HepG2 (cell line): Measurements from ENCODE around the gene ODAD4. TPM values are rescaled to one million over a fixed set of nuclear protein-coding genes. Genes with fewer than 3 reads are reported as not detected.

Experiments used
- BRD4 ChIP-seq: sonication (generic); formaldehyde crosslinking; IDR thresholded peaks from 2 replicates; pipeline ENCODE4 v1.4.0; 2020; ENCODE audit warnings: missing genetic modification reagents
- CEBPB ChIP-seq: IDR thresholded peaks from 2 replicates; pipeline ENCODE4 v1.6.1; 2011; ENCODE audit warnings: low read depth, low read length, improper control_type of control experiment, borderline replicate concordance
- ESRRA ChIP-seq: sonication (generic); formaldehyde crosslinking; IDR thresholded peaks from 2 replicates; pipeline ENCODE4 v1.5.1; 2020; ENCODE audit warnings: mild to moderate bottlenecking, low read depth, missing genetic modification reagents
- FLYWCH1 ChIP-seq: sonication (generic); formaldehyde crosslinking; IDR thresholded peaks from 2 replicates; pipeline ENCODE4 v1.8.1; 2023; ENCODE audit warnings: mild to moderate bottlenecking, missing genetic modification reagents
- HDAC2 ChIP-seq: sonication (generic); formaldehyde crosslinking; IDR thresholded peaks from 2 replicates; pipeline ENCODE4 v1.4.0; 2020; ENCODE audit warnings: missing genetic modification reagents
- HES4 ChIP-seq: sonication (generic); formaldehyde crosslinking; IDR thresholded peaks from 2 replicates; pipeline ENCODE4 v1.9.0; 2021; ENCODE audit warnings: mild to moderate bottlenecking, missing genetic modification reagents, borderline replicate concordance
- HOXA5 ChIP-seq: sonication (generic); formaldehyde crosslinking; IDR thresholded peaks from 2 replicates; pipeline ENCODE4 v1.4.0; 2020; ENCODE audit warnings: missing genetic modification reagents
- JUN ChIP-seq: sonication (generic); formaldehyde crosslinking; IDR thresholded peaks from 2 replicates; pipeline ENCODE4 v1.4.0; 2020; ENCODE audit warnings: mild to moderate bottlenecking, missing genetic modification reagents
- KLF16 ChIP-seq, 2 experiments: sonication (generic) in 1 of 2; formaldehyde crosslinking in 1 of 2; IDR thresholded peaks; 2 replicates each; pipeline versions ENCODE4 v1.6.1 to v1.8.0; 2016 to 2023; ENCODE audit warnings: missing genetic modification reagents in 2 of 2, missing compliant biosample characterization in 1 of 2
- RCOR2 ChIP-seq: IDR thresholded peaks from 2 replicates; pipeline ENCODE4 v1.6.1; 2016; ENCODE audit warnings: missing biosample characterization, missing genetic modification reagents
- SIN3A ChIP-seq: IDR thresholded peaks from 2 replicates; pipeline ENCODE4 v1.6.1; 2011; ENCODE audit warnings: low read depth, mild to moderate bottlenecking, control low read depth, low read length, borderline replicate concordance
- ZBTB42 ChIP-seq: sonication (generic); formaldehyde crosslinking; IDR thresholded peaks from 2 replicates; pipeline ENCODE4 v1.5.0; 2020; ENCODE audit warnings: mild to moderate bottlenecking, missing genetic modification reagents
- ZBTB7B ChIP-seq: sonication (generic); formaldehyde crosslinking; IDR thresholded peaks from 2 replicates; pipeline ENCODE4 v1.4.0; 2020; ENCODE audit warnings: missing genetic modification reagents
- ZFX ChIP-seq: sonication (generic); formaldehyde crosslinking; IDR thresholded peaks from 2 replicates; pipeline ENCODE4 v1.4.0; 2020; ENCODE audit warnings: mild to moderate bottlenecking, low read depth, missing genetic modification reagents, moderate library complexity
- ZNF12 ChIP-seq: sonication (generic); formaldehyde crosslinking; IDR thresholded peaks from 2 replicates; pipeline ENCODE4 v1.5.0; 2020; ENCODE audit warnings: missing genetic modification reagents
- ZNF263 ChIP-seq: sonication (generic); formaldehyde crosslinking; IDR thresholded peaks from 2 replicates; pipeline ENCODE4 v1.4.0; 2020; ENCODE audit warnings: missing genetic modification reagents
- ZNF329 ChIP-seq: sonication (generic); formaldehyde crosslinking; IDR thresholded peaks from 2 replicates; pipeline ENCODE4 v1.9.0; 2021; ENCODE audit warnings: low read depth, mild to moderate bottlenecking, missing genetic modification reagents
- ZNF333 ChIP-seq: sonication (generic); formaldehyde crosslinking; IDR thresholded peaks from 2 replicates; pipeline ENCODE4 v1.4.0; 2020; ENCODE audit warnings: mild to moderate bottlenecking, missing genetic modification reagents, borderline replicate concordance
- ZNF543 ChIP-seq: sonication (generic); formaldehyde crosslinking; IDR thresholded peaks from 2 replicates; pipeline ENCODE4 v1.4.0; 2020; ENCODE audit warnings: mild to moderate bottlenecking, missing genetic modification reagents
- ZNF776 ChIP-seq: sonication (generic); formaldehyde crosslinking; IDR thresholded peaks from 2 replicates; pipeline ENCODE4 v1.4.0; 2020; ENCODE audit warnings: mild to moderate bottlenecking, missing genetic modification reagents
- polyA plus RNA-seq, 8 experiments: library from polyadenylated mRNA; depleted of rRNA in 3 of 8; stranded (reverse) in 7 of 8; unstranded in 1 of 8; fragments of >200 nt; fragmentation: Illumina TruSeq in 4 of 8; extraction: Trizol in 4 of 8; gene quantifications; 2 replicates each; pipeline versions ENCODE4 v1.2.1 to v1.2.3, GENCODE V29; 2011 to 2016; ENCODE audit warnings: low read depth in 4 of 8, missing spikeins in 1 of 8, mixed read lengths in 1 of 8; ENCODE audit not compliant: insufficient read depth in 1 of 8
- total RNA-seq, 5 experiments: library from RNA; depleted of rRNA; stranded (reverse); fragments of >200 nt; fragmentation: Illumina TruSeq; extraction: Trizol; gene quantifications; 2 replicates each; pipeline ENCODE4 v1.2.3, GENCODE V29; 2016; ENCODE audit warnings: low read depth in 1 of 5
- TF ChIP-seq, protein P1 (sequence below): sonication (generic); formaldehyde crosslinking; IDR thresholded peaks from 2 replicates; pipeline ENCODE4 v1.5.1; 2020; ENCODE audit warnings: mild to moderate bottlenecking, missing genetic modification reagents, borderline replicate concordance
- TF ChIP-seq, protein P2 (sequence below): fragments of 450-650 bp; IDR thresholded peaks from 2 replicates; pipeline ENCODE4 v1.6.1; 2017
- TF ChIP-seq, protein P3 (sequence below): sonication (generic); formaldehyde crosslinking; IDR thresholded peaks from 2 replicates; pipeline ENCODE4 v1.4.0; 2020; ENCODE audit warnings: mild to moderate bottlenecking, missing genetic modification reagents
- TF ChIP-seq, protein P4 (sequence below): sonication (generic); formaldehyde crosslinking; IDR thresholded peaks from 2 replicates; pipeline ENCODE4 v1.4.0; 2020; ENCODE audit warnings: missing genetic modification reagents

The ODAD4 gene
- total and polyA plus RNA-seq, 2 of the 13 experiments (the other 11 are each of a cell fraction or from before 2014, with no cell fraction given): 0.48 to 0.53 TPM

DNA sequence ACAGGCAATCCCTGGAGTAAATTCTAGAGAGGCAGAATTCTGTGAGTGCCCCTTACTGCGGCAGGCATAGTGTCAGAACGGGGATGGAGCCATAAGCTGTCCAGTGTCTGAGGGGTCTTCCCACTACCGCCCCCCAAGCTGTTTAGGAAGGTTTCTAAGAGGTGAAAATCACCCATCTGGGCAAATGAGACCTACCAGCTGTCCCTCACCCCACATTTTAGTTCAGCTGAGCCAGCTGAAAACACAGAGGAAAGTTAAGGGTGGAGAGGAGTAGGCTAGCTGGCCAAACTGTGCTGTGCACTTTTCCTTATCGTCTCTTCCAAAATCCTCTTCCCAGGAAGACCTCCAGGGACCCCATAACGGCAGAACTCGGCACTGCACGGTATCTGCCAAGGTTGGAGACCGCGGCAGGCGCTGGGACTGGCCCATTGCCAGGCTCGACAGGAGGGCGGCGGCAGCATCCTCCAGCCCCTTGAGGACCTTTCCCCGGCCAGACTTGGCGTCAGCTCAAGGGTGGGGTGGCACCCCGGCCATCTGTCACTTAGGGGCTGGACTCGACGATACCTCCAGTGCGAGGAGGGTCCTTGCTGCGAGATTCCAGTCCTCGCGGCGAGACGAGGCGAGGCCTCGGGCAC, 12.6 kb upstream of the ODAD4 start (continued):
- TF ChIP-seq ZNF263 (CRISPR knock-in tag): 0 out of 2 replicates have a peak, but pooled peaks have one; percentile 12
- no peak for TF ChIP-seq JUN (CRISPR knock-in tag)
- no peak for TF ChIP-seq ZFX (CRISPR knock-in tag)
- TF ChIP-seq, protein P1, sequence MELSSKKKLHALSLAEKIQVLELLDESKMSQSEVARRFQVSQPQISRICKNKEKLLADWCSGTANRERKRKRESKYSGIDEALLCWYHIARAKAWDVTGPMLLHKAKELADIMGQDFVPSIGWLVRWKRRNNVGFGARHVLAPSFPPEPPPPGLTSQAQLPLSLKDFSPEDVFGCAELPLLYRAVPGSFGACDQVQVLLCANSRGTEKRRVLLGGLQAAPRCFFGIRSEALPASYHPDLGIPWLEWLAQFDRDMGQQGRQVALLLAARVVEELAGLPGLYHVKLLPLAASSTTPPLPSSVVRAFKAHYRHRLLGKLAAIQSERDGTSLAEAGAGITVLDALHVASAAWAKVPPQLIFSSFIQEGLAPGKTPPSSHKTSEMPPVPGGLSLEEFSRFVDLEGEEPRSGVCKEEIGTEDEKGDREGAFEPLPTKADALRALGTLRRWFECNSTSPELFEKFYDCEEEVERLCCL (CRISPR knock-in tag): no peak
- TF ChIP-seq ZNF333 (CRISPR knock-in tag): 0 out of 2 replicates have a peak, but pooled peaks have one; percentile 49
- 0 out of 4 replicates have a peak, but pooled peaks of 1 of the 2 experiments have one; percentile 2 for TF ChIP-seq KLF16 (CRISPR knock-in tag; IDR thresholded peaks at IDR 0.05)
- TF ChIP-seq, protein P2, sequence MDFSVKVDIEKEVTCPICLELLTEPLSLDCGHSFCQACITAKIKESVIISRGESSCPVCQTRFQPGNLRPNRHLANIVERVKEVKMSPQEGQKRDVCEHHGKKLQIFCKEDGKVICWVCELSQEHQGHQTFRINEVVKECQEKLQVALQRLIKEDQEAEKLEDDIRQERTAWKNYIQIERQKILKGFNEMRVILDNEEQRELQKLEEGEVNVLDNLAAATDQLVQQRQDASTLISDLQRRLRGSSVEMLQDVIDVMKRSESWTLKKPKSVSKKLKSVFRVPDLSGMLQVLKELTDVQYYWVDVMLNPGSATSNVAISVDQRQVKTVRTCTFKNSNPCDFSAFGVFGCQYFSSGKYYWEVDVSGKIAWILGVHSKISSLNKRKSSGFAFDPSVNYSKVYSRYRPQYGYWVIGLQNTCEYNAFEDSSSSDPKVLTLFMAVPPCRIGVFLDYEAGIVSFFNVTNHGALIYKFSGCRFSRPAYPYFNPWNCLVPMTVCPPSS: no peak
- TF ChIP-seq BRD4 (CRISPR knock-in tag): 0 out of 2 replicates have a peak, but pooled peaks have one; percentile 20
- peak; percentile 22; the same call in 1 of the 2 replicates for TF ChIP-seq HOXA5 (CRISPR knock-in tag)
- TF ChIP-seq ZNF12: peak; percentile 35; the same call in 1 of the 2 replicates
- no peak for TF ChIP-seq HDAC2 (CRISPR knock-in tag)
- TF ChIP-seq, protein P3, sequence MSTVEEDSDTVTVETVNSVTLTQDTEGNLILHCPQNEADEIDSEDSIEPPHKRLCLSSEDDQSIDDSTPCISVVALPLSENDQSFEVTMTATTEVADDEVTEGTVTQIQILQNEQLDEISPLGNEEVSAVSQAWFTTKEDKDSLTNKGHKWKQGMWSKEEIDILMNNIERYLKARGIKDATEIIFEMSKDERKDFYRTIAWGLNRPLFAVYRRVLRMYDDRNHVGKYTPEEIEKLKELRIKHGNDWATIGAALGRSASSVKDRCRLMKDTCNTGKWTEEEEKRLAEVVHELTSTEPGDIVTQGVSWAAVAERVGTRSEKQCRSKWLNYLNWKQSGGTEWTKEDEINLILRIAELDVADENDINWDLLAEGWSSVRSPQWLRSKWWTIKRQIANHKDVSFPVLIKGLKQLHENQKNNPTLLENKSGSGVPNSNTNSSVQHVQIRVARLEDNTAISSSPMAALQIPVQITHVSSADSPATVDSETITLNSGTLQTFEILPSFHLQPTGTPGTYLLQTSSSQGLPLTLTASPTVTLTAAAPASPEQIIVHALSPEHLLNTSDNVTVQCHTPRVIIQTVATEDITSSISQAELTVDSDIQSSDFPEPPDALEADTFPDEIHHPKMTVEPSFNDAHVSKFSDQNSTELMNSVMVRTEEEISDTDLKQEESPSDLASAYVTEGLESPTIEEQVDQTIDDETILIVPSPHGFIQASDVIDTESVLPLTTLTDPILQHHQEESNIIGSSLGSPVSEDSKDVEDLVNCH (CRISPR knock-in tag): no peak
- 0 out of 2 replicates have a peak, but pooled peaks have one; percentile 3 for TF ChIP-seq ZNF329 (CRISPR knock-in tag)
- peak; percentile 68; the same call in 1 of the 2 replicates for TF ChIP-seq SIN3A
- TF ChIP-seq FLYWCH1 (CRISPR knock-in tag): no peak
- 0 out of 2 replicates have a peak, but pooled peaks have one; percentile 15 for TF ChIP-seq ZNF543 (CRISPR knock-in tag)
- no peak for TF ChIP-seq ESRRA (CRISPR knock-in tag)
- no peak for TF ChIP-seq RCOR2 (CRISPR knock-in tag)
- 0 out of 2 replicates have a peak, but pooled peaks have one; percentile 28 for TF ChIP-seq ZBTB42 (CRISPR knock-in tag)
- TF ChIP-seq HES4: no peak
- TF ChIP-seq CEBPB: no peak
- TF ChIP-seq ZNF776 (CRISPR knock-in tag): 0 out of 2 replicates have a peak, but pooled peaks have one; percentile 35
- TF ChIP-seq, protein P4, sequence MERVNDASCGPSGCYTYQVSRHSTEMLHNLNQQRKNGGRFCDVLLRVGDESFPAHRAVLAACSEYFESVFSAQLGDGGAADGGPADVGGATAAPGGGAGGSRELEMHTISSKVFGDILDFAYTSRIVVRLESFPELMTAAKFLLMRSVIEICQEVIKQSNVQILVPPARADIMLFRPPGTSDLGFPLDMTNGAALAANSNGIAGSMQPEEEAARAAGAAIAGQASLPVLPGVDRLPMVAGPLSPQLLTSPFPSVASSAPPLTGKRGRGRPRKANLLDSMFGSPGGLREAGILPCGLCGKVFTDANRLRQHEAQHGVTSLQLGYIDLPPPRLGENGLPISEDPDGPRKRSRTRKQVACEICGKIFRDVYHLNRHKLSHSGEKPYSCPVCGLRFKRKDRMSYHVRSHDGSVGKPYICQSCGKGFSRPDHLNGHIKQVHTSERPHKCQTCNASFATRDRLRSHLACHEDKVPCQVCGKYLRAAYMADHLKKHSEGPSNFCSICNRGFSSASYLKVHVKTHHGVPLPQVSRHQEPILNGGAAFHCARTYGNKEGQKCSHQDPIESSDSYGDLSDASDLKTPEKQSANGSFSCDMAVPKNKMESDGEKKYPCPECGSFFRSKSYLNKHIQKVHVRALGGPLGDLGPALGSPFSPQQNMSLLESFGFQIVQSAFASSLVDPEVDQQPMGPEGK (CRISPR knock-in tag): 0 out of 2 replicates have a peak, but pooled peaks have one; percentile 33
- TF ChIP-seq ZBTB7B: peak; percentile 28; the same call in 1 of the 2 replicates
